ENCODE results near the gene SLC22A12.

Gene SLC22A12

DNA sequence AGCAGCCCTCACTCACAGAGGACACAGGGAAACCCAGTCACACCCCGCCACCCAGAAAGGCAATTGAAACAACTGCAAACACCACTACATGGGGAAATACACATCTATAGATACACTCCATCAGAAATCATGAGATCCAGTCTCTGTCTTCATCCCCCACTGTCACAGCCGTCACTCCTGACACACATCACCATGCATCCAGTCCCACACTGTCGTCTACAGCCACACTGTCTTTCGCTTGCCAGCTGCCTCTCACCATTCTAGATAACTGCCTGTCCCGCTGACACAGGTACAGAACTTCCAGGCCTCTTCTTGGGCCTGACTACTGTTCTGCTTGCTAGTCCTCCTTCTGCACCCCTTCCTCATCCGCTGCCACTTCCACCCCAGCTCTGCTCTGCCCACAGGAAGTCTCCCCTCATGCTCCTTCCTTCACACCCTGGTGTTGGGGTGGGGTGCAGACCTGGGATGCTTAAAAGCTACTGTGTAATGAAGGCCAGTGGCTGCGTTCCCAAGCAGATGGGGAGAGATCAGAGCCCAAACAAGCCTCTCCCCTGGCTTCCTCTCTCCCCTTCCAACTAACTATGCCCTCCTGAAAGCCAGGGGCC lies 42.6 kb downstream of the SLC22A12 start:
- H3K4me3 ChIP-seq (ENCODE audit: low read depth, low read length) = no peak overlapping the region
- no peak for DNase-seq (ENCODE audit: low read depth)
- TF ChIP-seq, protein P1, sequence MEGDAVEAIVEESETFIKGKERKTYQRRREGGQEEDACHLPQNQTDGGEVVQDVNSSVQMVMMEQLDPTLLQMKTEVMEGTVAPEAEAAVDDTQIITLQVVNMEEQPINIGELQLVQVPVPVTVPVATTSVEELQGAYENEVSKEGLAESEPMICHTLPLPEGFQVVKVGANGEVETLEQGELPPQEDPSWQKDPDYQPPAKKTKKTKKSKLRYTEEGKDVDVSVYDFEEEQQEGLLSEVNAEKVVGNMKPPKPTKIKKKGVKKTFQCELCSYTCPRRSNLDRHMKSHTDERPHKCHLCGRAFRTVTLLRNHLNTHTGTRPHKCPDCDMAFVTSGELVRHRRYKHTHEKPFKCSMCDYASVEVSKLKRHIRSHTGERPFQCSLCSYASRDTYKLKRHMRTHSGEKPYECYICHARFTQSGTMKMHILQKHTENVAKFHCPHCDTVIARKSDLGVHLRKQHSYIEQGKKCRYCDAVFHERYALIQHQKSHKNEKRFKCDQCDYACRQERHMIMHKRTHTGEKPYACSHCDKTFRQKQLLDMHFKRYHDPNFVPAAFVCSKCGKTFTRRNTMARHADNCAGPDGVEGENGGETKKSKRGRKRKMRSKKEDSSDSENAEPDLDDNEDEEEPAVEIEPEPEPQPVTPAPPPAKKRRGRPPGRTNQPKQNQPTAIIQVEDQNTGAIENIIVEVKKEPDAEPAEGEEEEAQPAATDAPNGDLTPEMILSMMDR (IDR thresholded peaks at IDR 0.05; ENCODE audit: low read depth, low read length, missing control alignments) = no peak

GRCh38 chr11:64637334-64638017 lies 46.5 kb downstream of the SLC22A12 start:
- DNase-seq (ENCODE audit: low read depth) = no peak
- TF ChIP-seq, protein P1 (IDR thresholded peaks at IDR 0.05; ENCODE audit: low read depth, low read length, missing control alignments) = no peak
- no peak overlapping the region for H3K4me3 ChIP-seq (ENCODE audit: low read depth, low read length)

- TF ChIP-seq, protein P1 (IDR thresholded peaks at IDR 0.05; ENCODE audit: low read depth, low read length, missing control alignments) = no peak
- H3K4me3 ChIP-seq (ENCODE audit: low read depth, low read length) = no peak overlapping the region
- no peak for DNase-seq (ENCODE audit: low read depth)
Observed at GRCh38 chr11:64638018-64638665, 47.1 kb downstream of the SLC22A12 start.

GRCh38 chr11:64638829-64639228 lies 47.8 kb downstream of the SLC22A12 start:
- TF ChIP-seq, protein P1 (IDR thresholded peaks at IDR 0.05; ENCODE audit: low read depth, low read length, missing control alignments) = no peak
- DNase-seq (ENCODE audit: low read depth) = no peak
- H3K4me3 ChIP-seq (ENCODE audit: low read depth, low read length) = no peak overlapping the region

DNA sequence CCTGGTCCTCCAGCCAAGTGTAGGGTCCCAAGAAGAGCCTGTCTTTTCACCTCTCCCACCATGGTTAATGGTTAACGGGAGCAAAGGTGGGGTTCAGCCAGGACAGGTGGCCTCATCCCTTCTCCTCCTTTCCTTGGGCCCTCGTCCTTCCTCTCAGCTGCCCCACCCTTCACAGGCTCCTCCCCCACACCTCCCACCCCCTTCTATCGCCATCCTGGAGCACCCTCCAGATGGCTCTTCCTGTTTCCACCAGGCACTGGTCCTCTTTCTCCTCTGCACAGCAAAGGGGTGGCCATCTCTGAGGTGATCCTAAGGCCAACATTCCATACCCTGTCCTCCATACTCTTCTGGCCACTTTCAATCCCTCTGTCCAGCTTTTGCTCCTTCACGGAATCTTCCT lies 48.9 kb downstream of the SLC22A12 start:
- DNase-seq (ENCODE audit: low read depth) = no peak
- TF ChIP-seq, protein P1 (IDR thresholded peaks at IDR 0.05; ENCODE audit: low read depth, low read length, missing control alignments) = no peak
- H3K4me3 ChIP-seq (ENCODE audit: low read depth, low read length) = no peak overlapping the region

GRCh38 chr11:64641596-64642417 lies 50.8 kb downstream of the SLC22A12 start:
- no peak for DNase-seq (ENCODE audit: low read depth)
- no peak overlapping the region for H3K4me3 ChIP-seq (ENCODE audit: low read depth, low read length)
- TF ChIP-seq, protein P1 (IDR thresholded peaks at IDR 0.05; ENCODE audit: low read depth, low read length, missing control alignments) = no peak

Data from GM12864 (cell line).